Glutamatergic neuron (in vitro differentiated cells): ENCODE results near the gene LRRC38. TPM values are rescaled to one million over a fixed set of nuclear protein-coding genes. Genes with fewer than 3 reads are reported as not detected.

Source experiments
- DNase-seq: peaks from one replicate; pipeline ENCODE4 v3.0.0; 2022
- H3K27ac Mint-ChIP-seq: one replicate; pipeline ENCODE4 v1.8.0; 2020; ENCODE audit warnings: mild to moderate bottlenecking, mixed read lengths, inconsistent platforms; ENCODE audit not compliant: unreplicated experiment
- H3K27me3 Mint-ChIP-seq: one replicate; pipeline ENCODE4 v1.8.0; 2020; ENCODE audit warnings: mild to moderate bottlenecking, moderate library complexity, mixed read lengths, inconsistent platforms; ENCODE audit not compliant: unreplicated experiment
- H3K36me3 Mint-ChIP-seq: one replicate; pipeline ENCODE4 v1.8.0; 2020; ENCODE audit warnings: mild to moderate bottlenecking, mixed read lengths, inconsistent platforms; ENCODE audit not compliant: unreplicated experiment
- H3K4me1 Mint-ChIP-seq: one replicate; pipeline ENCODE4 v1.8.0; 2020; ENCODE audit warnings: mild to moderate bottlenecking, low read depth, mixed read lengths, inconsistent platforms; ENCODE audit not compliant: unreplicated experiment
- H3K4me3 Mint-ChIP-seq: one replicate; pipeline ENCODE4 v1.8.0; 2020; ENCODE audit warnings: mild to moderate bottlenecking, mixed read lengths, inconsistent platforms; ENCODE audit not compliant: unreplicated experiment
- H3K9me3 Mint-ChIP-seq: one replicate; pipeline ENCODE4 v1.8.0; 2020; ENCODE audit warnings: mild to moderate bottlenecking, moderate library complexity, mixed read lengths, inconsistent platforms; ENCODE audit not compliant: unreplicated experiment
- CTCF ChIP-seq: fragments of 200-600 bp; sonication (generic); IDR thresholded peaks from one replicate; pipeline ENCODE4 v1.5.0; 2021; ENCODE audit not compliant: partially characterized antibody, unreplicated experiment
- total RNA-seq: library from RNA; stranded (reverse); fragmentation: NEBNext Ultra II Directional; extraction: Animal tissue kit (Norgen Biotek cat#: 25700); gene quantifications from one replicate; pipeline ENCODE4 v1.2.1, GENCODE V29; 2021; ENCODE audit not compliant: unreplicated experiment

LRRC38 gene
- total RNA-seq, 1 donor from 2014 or later: not detected

GRCh38 chr1:13499422-13499821 lies 14.4 kb downstream of the LRRC38 start:
- Mint-ChIP-seq H3K9me3 (peaks cover 3% of the 10 kb centered on the region), H3K36me3 (no peaks in the 10 kb centered on the region), H3K4me3 (no peak overlapping the region), H3K27me3 (peaks cover 4% of the 10 kb centered on the region), H3K4me1 (no peaks in the 10 kb centered on the region), H3K27ac (no peak overlapping the region)
- DNase-seq: no peak
- TF ChIP-seq CTCF: no peak

- H3K27me3 Mint-ChIP-seq: peaks cover 2% of the 10 kb centered on the region
- TF ChIP-seq CTCF: no peak
- peaks cover 3% of the 10 kb centered on the region for H3K9me3 Mint-ChIP-seq
- no peaks in the 10 kb centered on the region for H3K36me3 Mint-ChIP-seq
- no peak overlapping the region for H3K27ac Mint-ChIP-seq
- H3K4me3 Mint-ChIP-seq: no peak overlapping the region
- H3K4me1 Mint-ChIP-seq: no peaks in the 10 kb centered on the region
- no peak for DNase-seq
Measured at GRCh38 chr1:13498553-13498952, 15.2 kb downstream of the LRRC38 start.

- peaks cover 2% of the 10 kb centered on the region for H3K27me3 Mint-ChIP-seq
- no peak overlapping the region for H3K27ac Mint-ChIP-seq
- no peaks in the 10 kb centered on the region for H3K9me3 Mint-ChIP-seq
Measured at GRCh38 chr1:13495186-13495585, 18.6 kb downstream of the LRRC38 start.

GRCh38 chr1:13494712-13495111 lies 19.1 kb downstream of the LRRC38 start:
- H3K27me3 Mint-ChIP-seq: peaks cover 2% of the 10 kb centered on the region
- DNase-seq: no peak
- H3K4me1 Mint-ChIP-seq: no peaks in the 10 kb centered on the region
- H3K9me3 Mint-ChIP-seq: no peaks in the 10 kb centered on the region
- TF ChIP-seq CTCF: no peak
- no peaks in the 10 kb centered on the region for H3K36me3 Mint-ChIP-seq
- H3K4me3 Mint-ChIP-seq: no peak overlapping the region
- H3K27ac Mint-ChIP-seq: no peak overlapping the region

More at GRCh38 chr1:13495186-13495585, 18.6 kb downstream of the LRRC38 start:
- Mint-ChIP-seq H3K36me3 (no peaks in the 10 kb centered on the region), H3K4me3 (no peak overlapping the region), H3K4me1 (no peaks in the 10 kb centered on the region)
- DNase-seq: no peak
- TF ChIP-seq CTCF: no peak

- H3K27ac Mint-ChIP-seq: no peak overlapping the region
- DNase-seq: no peak
- H3K4me1 Mint-ChIP-seq: no peaks in the 10 kb centered on the region
- TF ChIP-seq CTCF: no peak
- no peaks in the 10 kb centered on the region for H3K36me3 Mint-ChIP-seq
- H3K27me3 Mint-ChIP-seq: peaks cover 2% of the 10 kb centered on the region
- H3K9me3 Mint-ChIP-seq: no peaks in the 10 kb centered on the region
- H3K4me3 Mint-ChIP-seq: no peak overlapping the region
Measured at GRCh38 chr1:13494025-13494424, 19.8 kb downstream of the LRRC38 start.
